HG03108 (cell line): Measurements from ENCODE around the gene TXLNB.
A peak's percentile ranks its signal among the peaks of the same experiment; 100 is the strongest.
"Not testable (repeated sequence)": the region's sequence is repeated elsewhere in the genome, so short reads cannot be mapped to it uniquely, and the experiment has no call there.

Experiments used
- ATAC-seq: cut with Tn5 transposase; IDR thresholded peaks from one replicate; pipeline ENCODE4 v1.9.1; 2021; ENCODE audit warnings: moderate library complexity; ENCODE audit not compliant: unreplicated experiment

The TXLNB gene

GRCh38 chr6:139240161-139241010 is 51.4 kb downstream of the TXLNB start:
- no peak for ATAC-seq

- ATAC-seq: no peak
Observed at GRCh38 chr6:139239064-139239463, 52.7 kb downstream of the TXLNB start.

DNA sequence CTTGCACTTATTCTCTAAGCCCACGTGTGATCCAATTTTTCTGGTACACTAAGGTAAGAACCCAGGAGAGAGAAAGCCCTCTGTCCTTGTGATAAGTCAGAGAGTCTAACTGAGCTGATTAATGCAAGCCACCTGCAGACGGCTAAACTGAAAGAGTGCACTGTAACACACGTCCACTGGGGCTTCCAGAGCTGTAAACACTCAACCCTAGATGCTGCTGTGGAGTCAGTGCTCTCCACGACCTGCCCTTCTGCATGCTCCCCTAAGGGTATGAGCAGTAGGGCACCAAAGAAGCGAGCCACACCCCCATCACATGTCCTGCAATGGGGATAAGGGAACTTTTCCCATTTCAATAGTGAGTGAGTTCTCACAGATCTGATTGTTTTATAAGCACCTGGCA is 55.7 kb downstream of the TXLNB start:
- ATAC-seq: no peak

GRCh38 chr6:139235661-139236060 is 56.1 kb downstream of the TXLNB start:
- no peak for ATAC-seq

DNA sequence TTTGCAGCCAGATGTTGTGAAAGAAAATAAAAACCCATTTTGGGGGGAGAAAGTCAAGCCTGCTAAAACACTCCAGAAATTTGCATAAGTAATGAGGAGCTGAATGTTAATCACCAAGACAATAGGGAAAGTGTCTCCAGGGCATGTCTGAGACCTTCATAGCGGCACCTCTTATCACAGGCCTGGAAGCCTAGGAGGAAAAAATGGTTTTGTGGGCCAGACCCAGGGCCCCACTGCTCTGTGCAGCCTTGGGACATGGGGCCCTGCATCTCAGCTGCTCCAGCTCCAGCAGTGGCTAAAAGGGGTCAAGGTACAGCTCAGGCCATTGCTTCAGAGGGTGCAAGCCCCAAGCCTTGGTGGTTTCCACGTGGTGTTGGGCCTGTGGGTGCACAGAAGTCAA is 57.6 kb downstream of the TXLNB start:
- not testable (repeated sequence) for ATAC-seq

- no peak for ATAC-seq
Observed at GRCh38 chr6:139231206-139231605, 60.6 kb downstream of the TXLNB start.

- ATAC-seq: no peak
Observed at GRCh38 chr6:139230391-139230840, 61.4 kb downstream of the TXLNB start.

DNA sequence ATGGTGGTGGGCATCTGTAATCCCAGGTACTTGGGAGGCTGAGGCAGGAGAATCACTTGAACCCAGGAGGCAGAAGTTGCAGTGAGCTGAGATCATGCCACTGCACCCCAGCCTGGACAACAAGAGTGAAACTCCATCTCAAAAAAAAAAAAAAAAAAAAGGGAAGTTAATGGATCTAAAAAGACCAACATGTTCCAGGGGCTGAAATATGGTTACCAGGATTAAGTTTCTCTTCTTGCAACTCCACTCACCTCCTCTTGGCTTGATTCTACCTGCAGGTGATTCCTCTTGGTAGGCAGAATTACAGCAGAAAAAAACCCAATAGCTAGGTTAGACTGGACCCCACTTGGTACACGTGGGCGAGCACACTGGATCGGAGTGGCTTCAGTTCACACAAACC is 63.4 kb downstream of the TXLNB start:
- ATAC-seq: not testable (repeated sequence)

DNA sequence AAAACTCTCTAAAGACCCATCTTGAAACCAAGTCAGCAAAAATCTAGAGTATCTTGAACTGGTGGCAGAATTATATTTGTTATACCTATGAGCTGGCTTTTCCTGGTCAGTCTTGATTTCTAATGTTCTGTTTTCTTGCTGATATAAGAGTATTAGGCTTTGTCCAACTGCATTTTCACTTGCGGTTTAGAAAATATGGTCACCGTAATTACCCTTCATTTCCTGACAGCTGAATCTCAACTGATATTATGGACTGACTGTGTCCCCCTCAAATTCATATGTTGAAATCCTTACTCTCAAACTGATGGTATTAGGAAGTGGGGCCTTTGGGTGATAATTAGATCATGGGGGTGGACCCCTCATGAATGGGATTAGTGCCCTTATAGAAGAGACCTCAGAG is 72.1 kb downstream of the TXLNB start:
- no peak for ATAC-seq

- ATAC-seq: peak; percentile 100
Observed at GRCh38 chr6:139219271-139219729, 72.5 kb downstream of the TXLNB start.

DNA sequence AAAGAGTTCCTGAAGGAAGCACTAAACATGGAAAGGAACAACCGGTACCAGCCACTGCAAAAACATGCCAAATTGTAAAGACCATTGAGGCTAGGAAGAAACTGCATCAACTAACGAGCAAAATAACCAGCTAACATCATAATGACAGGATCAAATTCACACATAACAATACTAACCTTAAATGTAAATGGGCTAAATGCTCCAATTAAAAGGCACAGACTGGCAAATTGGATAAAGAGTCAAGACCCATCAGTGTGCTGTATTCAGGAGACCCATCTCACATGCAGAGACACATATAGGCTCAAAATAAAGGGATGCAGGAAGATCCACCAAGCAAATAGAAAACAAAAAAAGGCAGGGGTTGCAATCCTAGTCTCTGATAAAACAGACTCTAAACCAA is 79.3 kb downstream of the TXLNB start:
- not testable (repeated sequence) for ATAC-seq

GRCh38 chr6:139210766-139211165 is 81.0 kb downstream of the TXLNB start:
- not testable (repeated sequence) for ATAC-seq

DNA sequence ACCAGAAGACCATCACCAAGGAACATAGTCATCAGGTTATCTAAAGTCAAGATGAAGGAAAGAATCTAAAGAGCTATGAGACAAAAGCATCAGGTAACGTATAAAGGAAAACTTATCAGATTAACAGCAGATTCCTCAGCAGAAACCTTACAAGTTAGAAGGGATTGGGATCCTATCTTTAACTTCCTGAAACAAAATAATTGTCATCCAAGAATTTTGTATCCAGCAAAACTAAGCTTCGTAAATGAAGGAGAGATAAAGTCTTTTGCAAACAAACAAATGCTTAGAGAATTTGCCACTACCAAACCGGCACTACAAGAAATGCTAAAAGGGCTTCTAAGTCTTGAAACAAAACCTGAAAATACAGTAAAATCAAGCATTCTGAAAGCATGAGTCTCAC is 86.0 kb downstream of the TXLNB start:
- no peak for ATAC-seq

DNA sequence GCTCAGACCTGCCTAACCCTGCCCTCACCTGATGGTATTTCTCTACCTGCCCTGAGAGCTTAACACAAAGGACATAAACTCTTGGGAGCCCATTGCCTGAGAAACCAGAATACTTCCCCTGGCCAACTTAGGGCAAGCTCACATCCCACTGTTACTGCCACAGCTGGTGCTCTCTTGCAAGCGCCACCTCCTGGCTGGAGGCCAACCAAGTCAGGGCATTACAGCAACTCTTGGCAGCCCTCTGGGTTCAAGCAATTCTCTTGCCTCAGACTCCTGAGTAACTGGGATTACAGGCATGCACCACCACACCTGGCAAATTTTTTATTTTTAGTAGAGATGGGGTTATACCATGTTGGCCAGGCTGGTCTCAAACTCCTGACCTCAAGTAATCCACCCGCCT is 86.8 kb downstream of the TXLNB start:
- ATAC-seq: no peak

DNA sequence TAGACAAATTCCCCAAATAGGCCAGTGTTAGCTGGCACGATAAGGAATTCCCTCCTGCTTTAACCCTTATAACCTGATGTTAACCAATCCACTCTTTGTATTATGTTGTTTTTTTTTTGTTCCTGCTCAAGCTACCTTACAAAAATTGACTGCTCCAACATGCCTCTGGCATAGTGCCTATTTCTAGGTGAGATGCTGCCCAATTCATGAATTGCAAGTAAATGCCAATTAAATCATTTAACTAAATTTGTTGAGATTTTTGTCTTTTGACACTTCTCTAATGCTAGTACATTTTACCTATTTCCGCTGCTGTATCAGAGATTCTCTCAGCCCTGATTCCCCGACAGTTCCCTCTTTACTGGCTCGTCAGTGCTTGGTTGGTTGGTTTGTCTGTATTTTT is 90.4 kb downstream of the TXLNB start:
- no peak for ATAC-seq

DNA sequence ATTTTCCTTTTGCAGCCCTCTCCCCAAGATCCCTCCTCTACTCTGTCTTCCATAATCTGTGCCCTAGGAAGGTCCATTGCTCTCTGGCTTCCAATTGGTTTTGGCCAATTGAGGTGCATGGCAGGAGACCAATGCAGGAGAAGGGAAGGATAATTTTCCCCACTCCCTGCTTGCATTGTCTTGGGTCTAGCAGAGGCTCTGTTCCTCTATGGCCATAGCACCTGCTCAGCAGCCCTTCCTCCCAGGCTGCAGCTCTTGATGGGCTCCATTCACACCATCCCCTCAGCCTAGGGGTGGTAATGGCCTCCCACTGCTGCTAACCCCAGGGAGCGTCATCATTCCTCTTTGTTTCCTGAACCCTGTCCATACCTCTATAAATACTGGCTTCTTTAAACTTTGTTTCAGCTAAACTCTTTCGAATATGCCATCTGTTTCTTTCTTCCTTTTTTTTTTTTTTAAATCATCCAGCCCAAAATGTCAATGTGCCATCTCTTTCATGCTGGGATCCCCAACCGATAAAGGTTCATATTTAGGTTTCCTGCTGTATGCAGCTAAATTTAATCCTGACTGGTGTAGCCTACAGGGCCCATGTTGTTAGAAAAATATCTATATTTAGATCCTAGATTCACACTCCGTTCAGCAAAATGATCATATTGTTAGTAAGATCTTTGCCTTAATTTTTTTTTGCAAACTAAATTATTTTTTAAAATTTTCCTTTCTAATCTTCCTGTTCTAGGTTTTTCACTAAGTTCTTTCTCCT is 93.1 kb downstream of the TXLNB start:
- ATAC-seq: no peak

- ATAC-seq: no peak
Observed at GRCh38 chr6:139194740-139195139, 97.1 kb downstream of the TXLNB start.
